HG03378 (cell line): ENCODE data around the gene ADAMTS10.
"Not testable (repeated sequence)": the region's sequence is repeated elsewhere in the genome, so short reads cannot be mapped to it uniquely, and the experiment has no call there.

ENCODE experiments used
- ATAC-seq: cut with Tn5 transposase; IDR thresholded peaks from one replicate; pipeline ENCODE4 v1.9.1; 2021; ENCODE audit warnings: mild to moderate bottlenecking, moderate library complexity; ENCODE audit not compliant: unreplicated experiment

The ADAMTS10 gene

GRCh38 chr19:8629184-8629583 lies 18.7 kb upstream of the ADAMTS10 start:
- ATAC-seq, result no peak

- ATAC-seq, result no peak
Observed at GRCh38 chr19:8626842-8627241, 16.3 kb upstream of the ADAMTS10 start.

GRCh38 chr19:8622886-8623285 lies 12.4 kb upstream of the ADAMTS10 start:
- ATAC-seq, result not testable (repeated sequence)

DNA sequence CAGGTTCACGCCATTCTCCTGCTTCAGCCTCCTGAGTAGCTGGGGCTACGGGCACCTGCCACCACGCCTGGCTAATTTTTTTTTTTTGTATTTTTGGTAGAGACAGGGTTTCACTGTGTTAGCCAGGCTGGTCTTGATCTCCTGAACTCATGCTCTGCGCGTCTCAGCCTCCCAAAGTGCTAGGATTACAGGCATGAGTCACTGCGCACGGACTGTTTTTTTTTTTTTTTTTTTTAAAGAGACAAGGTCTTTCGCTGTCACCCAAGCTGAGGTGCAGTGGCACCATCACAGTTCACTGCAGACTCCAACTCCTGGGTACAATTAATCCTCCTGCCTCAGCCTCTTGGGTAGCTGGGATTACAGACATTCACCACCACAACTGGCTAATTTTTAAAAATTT lies 8.2 kb upstream of the ADAMTS10 start:
- ATAC-seq, result no peak

DNA sequence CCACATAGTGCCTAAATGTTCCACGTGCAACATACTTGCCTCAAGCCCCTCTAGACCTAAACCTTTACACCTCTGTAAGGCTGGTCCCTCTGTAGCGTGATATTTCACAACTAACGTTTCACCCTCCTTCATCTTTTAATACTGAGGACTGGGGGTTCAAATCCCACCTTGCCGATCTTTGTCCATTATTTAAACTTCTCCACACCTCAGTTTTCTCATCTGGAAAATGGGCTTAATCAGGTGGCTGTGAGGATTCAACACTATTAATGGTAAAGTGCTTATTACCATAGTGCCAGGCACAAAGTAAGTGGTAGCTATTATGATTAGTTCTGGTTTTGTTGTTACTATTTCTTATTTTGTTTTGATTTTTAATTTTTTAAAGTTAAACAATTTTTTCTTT lies 7.5 kb upstream of the ADAMTS10 start:
- ATAC-seq, result no peak

DNA sequence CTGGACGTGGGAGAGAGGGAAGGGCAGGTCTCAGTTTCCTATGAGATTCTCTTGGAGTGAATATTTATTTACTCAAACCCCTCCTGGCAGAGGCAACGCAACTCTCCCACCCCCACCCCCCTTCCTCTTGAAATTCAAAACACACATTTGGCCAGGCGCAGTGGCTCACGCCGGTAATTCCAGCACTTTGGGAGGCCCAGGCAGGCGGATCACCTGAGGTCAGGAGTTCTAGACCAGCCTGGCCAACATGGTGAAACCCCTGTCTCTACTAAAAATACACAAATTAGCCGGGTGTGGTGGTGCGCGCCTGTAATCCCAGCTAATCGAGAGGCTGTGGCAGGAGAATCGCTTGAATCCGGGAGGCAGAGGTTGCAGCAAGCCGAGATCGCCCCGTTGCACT lies 6.8 kb upstream of the ADAMTS10 start:
- not testable (repeated sequence) for ATAC-seq

- no peak for ATAC-seq
Observed at GRCh38 chr19:8616861-8617260, 6.3 kb upstream of the ADAMTS10 start.

GRCh38 chr19:8615813-8616596 lies 5.5 kb upstream of the ADAMTS10 start:
- ATAC-seq, result no peak

- no peak for ATAC-seq
Observed at GRCh38 chr19:8615024-8615423, 4.5 kb upstream of the ADAMTS10 start.

- ATAC-seq, result no peak
Observed at GRCh38 chr19:8614455-8614854, 3.9 kb upstream of the ADAMTS10 start.

GRCh38 chr19:8612807-8613171 lies 2.3 kb upstream of the ADAMTS10 start:
- ATAC-seq, result no peak

GRCh38 chr19:8611877-8612806 lies 1.6 kb upstream of the ADAMTS10 start:
- ATAC-seq, result no peak

DNA sequence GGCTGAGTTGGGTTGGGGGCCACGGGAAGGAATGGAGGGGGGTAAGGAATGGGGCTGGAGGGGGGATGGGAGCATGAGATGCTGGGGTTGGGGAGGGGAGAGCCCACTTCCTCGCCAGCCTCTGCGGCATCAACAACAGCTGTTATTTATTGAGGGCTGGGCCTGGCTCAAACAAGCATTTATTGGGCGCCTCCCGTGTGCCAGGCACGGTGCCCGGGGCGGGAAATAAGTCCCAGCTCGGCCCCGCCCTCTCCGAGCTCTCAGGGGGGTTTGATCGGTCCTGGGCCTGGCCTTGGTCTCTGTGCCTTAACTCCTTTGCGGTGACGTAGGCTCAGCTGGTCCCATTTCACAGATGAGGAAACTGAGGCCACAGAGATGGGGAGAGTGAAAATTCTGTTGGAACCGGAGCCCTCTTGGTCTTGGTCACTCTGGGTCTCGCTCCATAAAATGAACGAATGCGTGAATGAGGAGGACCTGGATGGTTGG lies 919 bp upstream of the ADAMTS10 start:
- ATAC-seq, result no peak

DNA sequence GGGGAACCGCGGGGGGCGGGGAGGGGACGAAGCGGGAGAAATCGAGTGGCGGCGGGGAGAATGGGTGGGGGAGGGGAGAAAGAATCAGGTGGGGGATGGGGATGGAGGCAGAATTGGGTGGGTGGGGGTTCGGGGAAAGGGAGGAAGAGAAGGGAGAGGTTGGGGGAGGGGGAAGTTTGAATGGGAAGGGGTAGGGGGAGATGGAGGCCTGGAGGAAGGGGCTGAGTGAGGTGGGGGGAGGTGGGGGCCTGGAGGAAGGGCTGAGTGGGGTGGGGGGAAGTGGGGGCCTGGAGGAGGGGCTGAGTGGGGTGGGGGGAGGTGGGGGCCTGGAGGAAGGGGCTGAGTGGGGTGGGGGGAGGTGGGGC lies 403 bp upstream of the ADAMTS10 start:
- no peak for ATAC-seq

DNA sequence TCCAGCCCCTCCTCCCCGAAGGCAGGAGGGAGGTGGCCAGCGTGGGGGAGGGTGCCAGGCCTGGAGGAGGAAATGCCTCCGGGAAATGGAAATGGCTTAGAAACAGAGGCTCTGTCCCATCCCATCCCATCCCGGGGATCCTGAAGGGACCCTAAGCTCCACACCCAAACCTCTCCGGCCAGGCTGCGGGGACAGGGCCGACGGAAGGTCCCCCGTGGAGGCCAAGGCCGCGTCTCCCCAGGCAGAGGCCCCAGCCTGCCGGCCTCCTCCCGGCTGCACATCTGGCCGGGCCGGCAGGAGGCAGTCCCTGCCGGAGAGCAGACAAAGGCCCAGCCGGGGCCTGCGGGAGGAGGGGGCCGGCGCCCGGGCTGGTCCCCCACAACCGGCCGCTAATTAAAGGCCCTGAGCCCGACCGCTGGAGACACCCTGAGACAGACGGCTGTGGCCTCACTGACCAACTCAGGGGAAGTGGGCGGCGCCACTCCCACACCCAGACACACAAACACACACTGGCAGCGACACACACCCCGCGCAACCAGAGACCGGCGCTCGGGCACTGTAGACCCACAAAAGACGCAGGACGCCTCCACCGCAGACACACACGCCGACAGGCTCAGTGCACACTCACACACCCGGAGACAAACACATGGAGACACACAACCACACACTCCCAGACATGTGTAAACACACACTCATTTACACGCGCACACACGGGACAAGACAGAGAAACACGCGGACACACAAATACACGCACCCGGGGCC lies 1.1 kb downstream of the ADAMTS10 start:
- ATAC-seq, result no peak

DNA sequence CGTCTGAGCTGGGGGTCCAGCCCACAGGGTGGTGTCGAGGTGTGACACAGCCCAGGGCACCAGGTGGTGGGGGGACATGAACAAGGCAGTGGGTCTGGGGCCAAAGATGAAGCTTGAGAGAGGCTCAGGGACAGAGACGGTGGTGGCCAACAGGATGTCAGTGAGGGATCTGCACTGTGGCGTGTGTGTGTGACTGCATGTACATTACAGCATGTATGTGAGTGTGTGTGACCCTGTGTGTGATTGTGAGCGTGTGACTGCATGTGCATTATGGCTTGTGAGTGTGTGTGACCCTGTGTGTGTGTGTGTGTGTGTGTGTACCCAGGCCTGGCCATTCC lies 1.6 kb downstream of the ADAMTS10 start:
- no peak for ATAC-seq

- ATAC-seq, result no peak
Observed at GRCh38 chr19:8607386-8607785, 3.1 kb downstream of the ADAMTS10 start.

DNA sequence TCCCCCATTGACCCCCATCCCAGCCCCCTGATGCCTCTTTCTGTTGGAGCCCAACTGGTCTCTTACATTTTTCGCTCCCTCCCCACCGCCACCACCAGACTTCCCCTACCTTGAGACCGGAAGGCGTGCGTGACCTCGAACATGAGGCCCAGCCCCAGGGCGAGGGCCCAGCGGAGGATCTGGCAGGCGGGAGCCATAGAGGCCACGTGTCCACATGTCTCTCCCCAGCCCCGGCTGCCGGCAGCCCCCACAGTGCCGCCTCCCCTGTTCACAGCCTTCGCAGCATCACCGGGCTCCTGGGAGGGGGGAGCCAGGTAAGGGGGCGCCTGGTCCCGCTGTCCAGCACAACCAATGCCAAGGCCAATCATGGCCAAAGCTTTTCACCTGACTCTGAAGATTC lies 5.0 kb downstream of the ADAMTS10 start:
- no peak for ATAC-seq

DNA sequence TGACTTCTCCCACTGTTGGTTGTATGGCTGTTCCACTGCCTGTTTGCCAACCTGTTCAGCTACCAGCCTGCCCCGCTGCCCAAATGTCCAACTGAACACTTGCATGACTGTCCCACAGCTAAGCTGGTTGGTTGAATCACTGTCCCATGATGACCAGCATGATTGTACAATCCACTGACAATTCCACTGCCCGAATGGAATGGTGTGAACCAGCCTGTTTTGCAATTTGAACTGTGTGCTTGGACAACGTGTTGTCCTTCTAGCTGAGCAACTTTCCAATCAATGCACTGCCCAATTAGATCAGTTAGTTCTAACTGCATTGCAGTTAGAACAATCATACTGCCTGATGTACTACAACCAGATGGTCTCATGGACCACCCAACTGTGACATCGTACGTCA lies 8.7 kb downstream of the ADAMTS10 start:
- no peak for ATAC-seq

- no peak for ATAC-seq
Observed at GRCh38 chr19:8600816-8601215, 9.7 kb downstream of the ADAMTS10 start.

DNA sequence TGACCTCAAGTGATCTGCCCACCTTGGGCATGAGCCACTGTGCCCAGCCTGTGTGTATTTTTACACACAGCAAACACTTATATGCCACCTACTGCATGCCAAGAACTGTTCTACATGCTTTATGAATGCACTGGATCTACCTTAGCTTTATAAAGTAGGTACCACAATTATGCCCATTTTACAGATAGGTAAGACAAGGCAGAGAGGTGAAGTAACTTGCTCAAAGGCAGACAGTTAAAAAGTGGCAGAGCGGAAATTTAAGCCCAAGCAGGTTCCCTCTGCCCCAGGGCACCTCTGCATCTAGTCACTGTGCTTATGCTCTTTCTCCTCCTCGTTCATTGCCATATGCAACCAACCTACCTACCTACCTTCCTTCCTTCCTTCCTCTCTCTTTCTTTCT lies 10.5 kb downstream of the ADAMTS10 start:
- ATAC-seq, result no peak
